ENCODE results near the gene C6orf52. TPM values are rescaled to one million over a fixed set of nuclear protein-coding genes. Genes with fewer than 3 reads are reported as not detected.

The C6orf52 gene
- total and polyA plus RNA-seq, 4 donors = 0.33 to 0.71 (median 0.50) TPM; not detected in 1

GRCh38 chr6:10725044-10725443, 30.6 kb upstream of the C6orf52 start:
- Histone ChIP-seq H3K27me3 (ENCODE audit: control insufficient read depth in 4 of 4, insufficient read depth in 4 of 4, low read length in 3 of 4) (no peaks in the 10 kb centered on the region), H3K9me3 (ENCODE audit: control insufficient read depth in 4 of 4, low read length in 3 of 4) (no peaks in the 10 kb centered on the region), H3K4me3 (ENCODE audit: low read depth in 1 of 3, low read length in 3 of 3) (no peak overlapping the region), H3K9ac (ENCODE audit: low read depth in 1 of 2, low read length in 2 of 2) (no peak overlapping the region), H3K36me3 (ENCODE audit: control insufficient read depth in 4 of 4, insufficient read depth in 3 of 4, low read depth in 1 of 4, low read length in 3 of 4) (peaks cover 7 to 28% (median 15%) of the 10 kb centered on the region in 4 donors), H3K4me1 (ENCODE audit: control insufficient read depth in 4 of 4, insufficient read depth in 4 of 4, low read length in 3 of 4) (peaks cover 2 to 19% (median 14%) of the 10 kb centered on the region in 4 donors), H3K27ac (ENCODE audit: low read depth in 1 of 2, low read length in 2 of 2) (no peak overlapping the region)
- 76% methylated on average over 6 of the region's 6 CpGs for WGBS
- DNase-seq (ENCODE audit: low spot score) = peak; percentile 57
- TF ChIP-seq GABPA (IDR thresholded peaks at IDR 0.05 in 1 of 2, conservative IDR thresholded peaks at IDR 0.05 in 1 of 2) (no peak), YY1 (IDR thresholded peaks at IDR 0.05) (no peak), RXRA (IDR thresholded peaks at IDR 0.05) (no peak), ZBTB33 (IDR thresholded peaks at IDR 0.05) (no peak), TAF1 (conservative IDR thresholded peaks at IDR 0.05) (no peak), REST (IDR thresholded peaks at IDR 0.05) (no peak)

- Histone ChIP-seq H3K9ac (ENCODE audit: low read depth in 1 of 2, low read length in 2 of 2) (peak overlapping the region; percentile 76 to 82), H3K36me3 (ENCODE audit: control insufficient read depth in 4 of 4, insufficient read depth in 3 of 4, low read depth in 1 of 4, low read length in 3 of 4) (peaks cover 1 to 14% (median 10%) of the 10 kb centered on the region in 4 donors), H3K27me3 (ENCODE audit: control insufficient read depth in 4 of 4, insufficient read depth in 4 of 4, low read length in 3 of 4) (no peaks in the 10 kb centered on the region), H3K27ac (ENCODE audit: low read depth in 1 of 2, low read length in 2 of 2) (peak overlapping the region in 1 of 2 donors; percentile 77), H3K9me3 (ENCODE audit: control insufficient read depth in 4 of 4, low read length in 3 of 4) (no peaks in the 10 kb centered on the region), H3K4me3 (ENCODE audit: low read depth in 1 of 3, low read length in 3 of 3) (peak overlapping the region; percentile 74 to 83 (median 78)), H3K4me1 (ENCODE audit: control insufficient read depth in 4 of 4, insufficient read depth in 4 of 4, low read length in 3 of 4) (peaks cover 2 to 19% (median 14%) of the 10 kb centered on the region in 4 donors)
- TF ChIP-seq CTCF (IDR thresholded peaks at IDR 0.05; ENCODE audit: low read depth, low read length, missing input control) = no peak
- no peak for TF ChIP-seq JUND (IDR thresholded peaks at IDR 0.05)
- no peak for TF ChIP-seq SP1 (IDR thresholded peaks at IDR 0.05)
- no peak for TF ChIP-seq ZBTB33 (IDR thresholded peaks at IDR 0.05)
- TF ChIP-seq RAD21 (IDR thresholded peaks at IDR 0.05) = no peak
- TF ChIP-seq REST (IDR thresholded peaks at IDR 0.05) = no peak
- no peak for TF ChIP-seq HNF4G (IDR thresholded peaks at IDR 0.05)
- no peak for TF ChIP-seq EGR1 (IDR thresholded peaks at IDR 0.05; ENCODE audit: low read depth in 2 of 2)
- no peak for TF ChIP-seq MAX (IDR thresholded peaks at IDR 0.05)
- no peak for TF ChIP-seq YY1 (IDR thresholded peaks at IDR 0.05)
- TF ChIP-seq TAF1 (conservative IDR thresholded peaks at IDR 0.05) = no peak
- no peak for TF ChIP-seq RXRA (IDR thresholded peaks at IDR 0.05)
- TF ChIP-seq GABPA (IDR thresholded peaks at IDR 0.05 in 1 of 2, conservative IDR thresholded peaks at IDR 0.05 in 1 of 2) = no peak
- TF ChIP-seq ATF3 (IDR thresholded peaks at IDR 0.05) = no peak
- no peak for TF ChIP-seq NR2F2 (IDR thresholded peaks at IDR 0.05)
- no peak for TF ChIP-seq FOXA2 (IDR thresholded peaks at IDR 0.05)
- TF ChIP-seq HNF4A (conservative IDR thresholded peaks at IDR 0.05) = no peak
- no peak for TF ChIP-seq FOXA1 (IDR thresholded peaks at IDR 0.05)
- DNase-seq (ENCODE audit: low spot score) = no peak
- WGBS = 24% methylated on average over 7 of the region's 7 CpGs
These were observed 29.1 kb upstream of the C6orf52 start for GRCh38 chr6:10723567-10723881.
